Endothelial cell of umbilical vein (primary cell): ENCODE measurements around the gene HPSE2. TPM values are rescaled to one million over a fixed set of nuclear protein-coding genes. Genes with fewer than 3 reads are reported as not detected.

ENCODE experiments used
- BruUV-seq: library from RNA; stranded (reverse); fragments of 400-500 nt; replicated peaks from 2 replicates; lab custom pipeline; 2021; lab: Mats Ljungman, UMichigan
- CTCF ChIA-PET: fragments of 300-600, 350-600 bp; sonication (Branson Sonifier 250); formaldehyde crosslinking; loops from one replicate; lab custom pipeline; 2021; ENCODE audit warnings: antibody characterized with exemption, inconsistent platforms; lab: Charles Lee
- POLR2A ChIA-PET: fragments of 300-600, 350-600 bp; sonication (Branson Sonifier 250); formaldehyde crosslinking; loops from one replicate; lab custom pipeline; 2021; ENCODE audit warnings: antibody characterized with exemption, inconsistent platforms; lab: Charles Lee
- DNase-seq: peaks from one replicate; pipeline ENCODE4 v3.0.0-alpha.2; 2011; ENCODE audit warnings: low read depth, low spot score
- FAIRE-seq: peaks from 2 replicates; lab custom pipeline; 2011; peaks lifted over from hg19 to GRCh38; lab: Jason Lieb, UNC
- H2AFZ ChIP-seq: 2 replicates; pipeline ENCODE4 v1.6.0; 2012; ENCODE audit warnings: low read depth, low read length, control low read depth, inconsistent platforms
- H3K27ac ChIP-seq: 2 replicates; pipeline ENCODE4 v1.5.1; 2011; ENCODE audit warnings: low read depth, mild to moderate bottlenecking, control low read depth, low read length, moderate library complexity; ENCODE audit not compliant: insufficient read depth
- H3K27me3 ChIP-seq, 2 experiments: 2 replicates each; pipeline versions ENCODE4 v1.6.0 to v1.6.1; 2011; ENCODE audit warnings: low read length in 2 of 2, mixed read lengths in 1 of 2; ENCODE audit not compliant: control insufficient read depth in 2 of 2, insufficient read depth in 2 of 2
- H3K36me3 ChIP-seq, 2 experiments: 2 replicates in 1 of 2; 3 replicates in 1 of 2; pipeline ENCODE4 v1.5.1; 2011; ENCODE audit warnings: low read length in 2 of 2, mild to moderate bottlenecking in 1 of 2, moderate library complexity in 1 of 2; ENCODE audit not compliant: control insufficient read depth in 2 of 2, insufficient read depth in 2 of 2; ENCODE audit errors: extremely low read depth in 1 of 2
- H3K4me1 ChIP-seq: 3 replicates; pipeline ENCODE4 v1.5.1; 2011; ENCODE audit warnings: mild to moderate bottlenecking, low read length; ENCODE audit not compliant: control insufficient read depth, insufficient read depth; ENCODE audit errors: extremely low read depth
- H3K4me2 ChIP-seq: 2 replicates; pipeline ENCODE4 v1.6.1; 2011; ENCODE audit warnings: low read length, control low read depth, mixed read lengths; ENCODE audit not compliant: insufficient read depth
- H3K4me3 ChIP-seq, 3 experiments: fragments of 200-600 bp in 1 of 3; sonication (generic), shearing (Covaris generic) in 1 of 3; replicated peaks in 1 of 3; 2 replicates each; pipeline ENCODE4 v1.5.1; 2011 to 2016; ENCODE audit warnings: control low read depth in 3 of 3, low read length in 3 of 3, mild to moderate bottlenecking in 2 of 3, inconsistent platforms in 1 of 3, low read depth in 1 of 3, moderate library complexity in 1 of 3; ENCODE audit not compliant: insufficient read depth in 1 of 3
- H3K79me2 ChIP-seq: 2 replicates; pipeline ENCODE4 v1.6.0; 2012; ENCODE audit warnings: low read length, inconsistent platforms; ENCODE audit not compliant: control insufficient read depth, insufficient read depth
- H3K9ac ChIP-seq: replicated peaks from 2 replicates; pipeline ENCODE3; 2011; ENCODE audit warnings: low read length, control low read depth; ENCODE audit not compliant: insufficient read depth; ENCODE audit errors: extremely low read depth
- H3K9me1 ChIP-seq: replicated peaks from 3 replicates; pipeline ENCODE4 v1.6.0; 2011; ENCODE audit warnings: mild to moderate bottlenecking, low read length; ENCODE audit not compliant: control insufficient read depth, insufficient read depth; ENCODE audit errors: extremely low read depth
- H3K9me3 ChIP-seq: replicated peaks from 2 replicates; pipeline ENCODE4 v1.5.1; 2012; ENCODE audit warnings: low read length, inconsistent platforms; ENCODE audit not compliant: control insufficient read depth, insufficient read depth
- H4K20me1 ChIP-seq: replicated peaks from 2 replicates; pipeline ENCODE3; 2011; ENCODE audit warnings: mild to moderate bottlenecking, low read length; ENCODE audit not compliant: control insufficient read depth, insufficient read depth; ENCODE audit errors: extremely low read depth
- CTCF ChIP-seq, 2 donors: IDR thresholded peaks; 1 replicate in 1 of 2; 2 replicates in 1 of 2; pipeline ENCODE4 v1.5.1; 2011; ENCODE audit warnings: low read length in 2 of 2, mild to moderate bottlenecking in 2 of 2, moderate library complexity in 2 of 2, control low read depth in 1 of 2, inconsistent platforms in 1 of 2, low read depth in 1 of 2; ENCODE audit not compliant: insufficient read depth in 1 of 2; ENCODE audit errors: extremely low read depth in 1 of 2
- EZH2 ChIP-seq: IDR thresholded peaks from 2 replicates; pipeline ENCODE4 v1.6.1; 2012; ENCODE audit warnings: borderline replicate concordance, low read depth, mild to moderate bottlenecking, moderate library complexity, low read length, inconsistent platforms; ENCODE audit not compliant: severe bottlenecking
- FOS ChIP-seq: IDR thresholded peaks from 2 replicates; pipeline ENCODE4 v1.6.1; 2011; ENCODE audit warnings: mild to moderate bottlenecking, low read length, moderate library complexity, borderline replicate concordance; ENCODE audit not compliant: insufficient read depth
- GATA2 ChIP-seq: IDR thresholded peaks from 2 replicates; pipeline ENCODE4 v1.7.0; 2011; ENCODE audit warnings: low read depth, mild to moderate bottlenecking, moderate library complexity, mixed read lengths, low read length; ENCODE audit not compliant: insufficient read length, insufficient read depth
- JUN ChIP-seq: IDR thresholded peaks from 2 replicates; pipeline ENCODE4 v1.6.1; 2011; ENCODE audit warnings: borderline replicate concordance, low read depth; ENCODE audit not compliant: insufficient read length, insufficient read depth
- MAX ChIP-seq: IDR thresholded peaks from 2 replicates; pipeline ENCODE4 v1.6.1; 2011; ENCODE audit not compliant: insufficient read depth, insufficient read length
- MYC ChIP-seq: IDR thresholded peaks from one replicate; pipeline ENCODE4 v1.6.1; 2011; ENCODE audit warnings: mild to moderate bottlenecking, low read depth, low read length
- POLR2A ChIP-seq: IDR thresholded peaks from 2 replicates; pipeline ENCODE4 v1.6.1; 2012; ENCODE audit warnings: low read depth, mild to moderate bottlenecking, control low read depth, low read length
- POLR2AphosphoS5 ChIP-seq: IDR thresholded peaks from 2 replicates; pipeline ENCODE4 v1.6.1; 2012; ENCODE audit warnings: low read depth, mild to moderate bottlenecking, control low read depth, low read length, moderate library complexity; ENCODE audit not compliant: insufficient read depth
- dilution Hi-C: fragments of 300-500 bp; cut with MboI; formaldehyde crosslinking; loops from one replicate; pipeline ENCODE4 v1.15.0; 2019; ENCODE audit warnings: low sequenced_read_pairs; ENCODE audit not compliant: extremely low pct_ligation_motif_present
- intact Hi-C: fragments of 100-400 bp; cut with micrococcal nuclease; formaldehyde crosslinking; loops from one replicate; pipeline ENCODE4 v1.10.0; 2022
- polyA plus RNA-seq, 4 experiments: library from polyadenylated mRNA; depleted of rRNA in 3 of 4; stranded (reverse) in 3 of 4; unstranded in 1 of 4; fragments of >200 nt; gene quantifications; 2 replicates each; pipeline versions ENCODE4 v1.2.1 to v1.2.3, GENCODE V29; 2011 to 2012; ENCODE audit warnings: missing spikeins in 1 of 4
- total RNA-seq: library from RNA; stranded (reverse); gene quantifications from 2 replicates; pipeline ENCODE4 v1.2.3, GENCODE V29; 2021

HPSE2 gene
- total and polyA plus RNA-seq, 2 donors (not counting 3 experiments of a cell fraction or from before 2014, with no cell fraction given), result not detected

DNA sequence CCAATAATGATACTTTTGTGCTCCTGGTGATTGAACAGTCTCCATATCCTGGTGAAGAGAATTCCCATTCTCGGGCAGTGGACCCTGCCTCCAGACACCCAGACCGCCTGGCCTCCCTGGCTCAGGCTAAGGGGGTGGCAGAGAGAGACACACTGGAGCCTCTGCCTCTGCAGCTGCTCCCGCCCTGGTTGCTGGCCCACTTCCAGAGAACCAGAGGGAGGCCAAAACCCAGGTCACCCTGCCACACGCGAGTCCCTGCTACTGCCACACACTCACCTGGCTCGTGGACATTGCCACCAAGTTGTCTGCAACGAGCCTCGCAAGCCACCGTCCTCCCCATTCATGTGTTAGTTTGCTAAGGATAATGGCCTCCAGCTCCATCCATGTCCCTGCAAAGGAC is 221.8 kb downstream of the HPSE2 start:
- intact Hi-C loops (no loop called here), dilution Hi-C loops (no loop called here)
- Histone ChIP-seq H3K9ac (no peak overlapping the region), H3K9me1 (no peaks in the 10 kb centered on the region), H3K4me3 (no peak overlapping the region), H3K27ac (no peak overlapping the region), H4K20me1 (no peaks in the 10 kb centered on the region), H3K4me2 (no peak overlapping the region), H3K4me1 (no peaks in the 10 kb centered on the region), H2AFZ (no peak overlapping the region), H3K79me2 (no peaks in the 10 kb centered on the region), H3K36me3 (no peaks in the 10 kb centered on the region), H3K27me3 (no peaks in the 10 kb centered on the region), H3K9me3 (no peaks in the 10 kb centered on the region)
- BruUV-seq, result no TSS peak
- DNase-seq (no peak), FAIRE-seq (no peak)
- TF ChIP-seq POLR2AphosphoS5 (no peak), MAX (no peak), JUN (no peak), EZH2 (no peak), POLR2A (no peak), GATA2 (no peak), FOS (no peak), CTCF (IDR thresholded peaks at IDR 0.05; ENCODE audit: extremely low read depth in 1 of 2, insufficient read depth in 1 of 2, low read depth in 1 of 2, low read length in 2 of 2) (no peak), MYC (no peak)
- ChIA-PET POLR2A (no interaction called here), CTCF (no interaction called here)
